A673 (cell line): ENCODE data around the gene S100A7A. TPM values are rescaled to one million over a fixed set of nuclear protein-coding genes. Genes with fewer than 3 reads are reported as not detected.

Experiments used
- Bru-seq: library from RNA; stranded (reverse); fragments of 400-500 nt; gene quantifications from one replicate; lab custom pipeline; 2021; lab: Mats Ljungman, UMichigan
- BruChase-seq, 2 experiments: library from RNA; stranded (reverse); fragments of 400-500 nt; gene quantifications; one replicate each; lab custom pipeline; 2021; lab: Mats Ljungman, UMichigan
- BruUV-seq: library from RNA; stranded (reverse); fragments of 400-500 nt; replicated peaks from 2 replicates; lab custom pipeline; 2021; lab: Mats Ljungman, UMichigan
- CTCF ChIA-PET: fragments of 300-600 bp; sonication (Branson Sonifier 250); formaldehyde crosslinking; loops from one replicate; lab custom pipeline; 2022; ENCODE audit warnings: antibody characterized with exemption; lab: Charles Lee
- POLR2A ChIA-PET: fragments of 300-600 bp; sonication (Branson Sonifier 250); formaldehyde crosslinking; loops from one replicate; lab custom pipeline; 2022; ENCODE audit warnings: antibody characterized with exemption; ENCODE audit not compliant: low non-redundant PET; lab: Charles Lee
- DNase-seq: peaks from one replicate; pipeline ENCODE4 v3.0.0-alpha.2; 2015; ENCODE audit warnings: low spot score
- H3K27ac ChIP-seq: fragments of 200-600 bp; sonication (generic); 2 replicates; pipeline ENCODE4 v1.5.1; 2016; ENCODE audit warnings: mixed run types, low read depth, mild to moderate bottlenecking, mixed read lengths, antibody characterized with exemption, low read length; ENCODE audit not compliant: poor library complexity, severe bottlenecking
- H3K27me3 ChIP-seq: fragments of 200-600 bp; sonication (generic); replicated peaks from 2 replicates; pipeline ENCODE4 v1.6.1; 2017; ENCODE audit warnings: mixed run types, low read depth, mild to moderate bottlenecking, mixed read lengths, antibody characterized with exemption, low read length; ENCODE audit not compliant: insufficient read depth, poor library complexity
- H3K36me3 ChIP-seq: fragments of 200-600 bp; sonication (generic); 2 replicates; pipeline ENCODE4 v1.6.1; 2016; ENCODE audit warnings: mixed run types, mild to moderate bottlenecking, mixed read lengths, antibody characterized with exemption, low read length; ENCODE audit not compliant: insufficient read depth, poor library complexity, severe bottlenecking
- H3K4me1 ChIP-seq: fragments of 200-600 bp; sonication (generic); 2 replicates; pipeline ENCODE4 v1.6.1; 2017; ENCODE audit warnings: mixed run types, mild to moderate bottlenecking, mixed read lengths, antibody characterized with exemption, low read length; ENCODE audit not compliant: insufficient read depth, poor library complexity, severe bottlenecking
- H3K4me3 ChIP-seq: fragments of 200-600 bp; sonication (generic); 2 replicates; pipeline ENCODE4 v1.5.1; 2016; ENCODE audit warnings: low read depth, mixed run types, mild to moderate bottlenecking, mixed read lengths, low read length; ENCODE audit not compliant: poor library complexity, severe bottlenecking
- H3K9me3 ChIP-seq: fragments of 200-600 bp; sonication (generic); 2 replicates; pipeline ENCODE4 v1.6.1; 2016; ENCODE audit warnings: mixed run types, low read depth, mild to moderate bottlenecking, mixed read lengths, antibody characterized with exemption, low read length; ENCODE audit not compliant: poor library complexity, severe bottlenecking
- CTCF ChIP-seq: fragments of 300-800, 200-600 bp; sonication (generic); conservative IDR thresholded peaks from 2 replicates; pipeline ENCODE4 v1.5.1; 2017; ENCODE audit warnings: low read depth, mild to moderate bottlenecking, antibody characterized with exemption, low read length, moderate library complexity, mixed read lengths
- EZH2 ChIP-seq: fragments of 200-600 bp; sonication (generic); IDR thresholded peaks from 2 replicates; pipeline ENCODE4 v1.6.1; 2017; ENCODE audit warnings: borderline replicate concordance, low read depth, mild to moderate bottlenecking, mixed read lengths, antibody characterized with exemption, low read length; ENCODE audit not compliant: poor library complexity, severe bottlenecking
- intact Hi-C: fragments of 100-400 bp; cut with micrococcal nuclease; formaldehyde crosslinking; loops from one replicate; pipeline ENCODE4 v1.10.0; 2022; ENCODE audit not compliant: unreplicated experiment
- long read RNA-seq: library from polyadenylated mRNA; stranded (forward); transcript quantifications from one replicate; pipeline ENCODE4 v2.0.0, GENCODE V29; 2022
- total RNA-seq: library from RNA; stranded (reverse); gene quantifications from 2 replicates; pipeline ENCODE4 v1.2.3, GENCODE V29; 2021

Gene S100A7A
- total RNA-seq: not detected in 2 replicates
- not detected for Bru-seq, nascent RNA
- BruChase-seq, experiment 1, labeled RNA remaining after a 2-hour chase: not detected
- not detected for BruChase-seq, experiment 2, labeled RNA remaining after a 6-hour chase
- long read RNA-seq: 0 reads

GRCh38 chr1:153415850-153416570 lies at the start of gene S100A7A:
TSS of gene S100A7A (plus strand) at chr1:153416520. CDS start at chr1:153418083, 1,563 bp downstream.
- no TSS peak for BruUV-seq
- Histone ChIP-seq H3K4me3 (no peak within 1 kb of the TSS), H3K27ac (no peak within 1 kb of the TSS), H3K4me1 (no peaks in the 10 kb centered on the region), H3K27me3 (peaks cover 14% of the 10 kb centered on the region), H3K9me3 (no peaks in the 10 kb centered on the region), H3K36me3 (no peaks in the 10 kb centered on the region)
- TF ChIP-seq CTCF: no peak
- TF ChIP-seq EZH2: no peak
- POLR2A ChIA-PET: no interaction called here
- CTCF ChIA-PET: interaction anchor here (0.6 kb wide), 1 partner anchor 172 kb away, joined by 5 read pairs; no protein-coding TSS in a partner anchor
- DNase-seq: no peak
- intact Hi-C loops: no loop called here

- H3K27ac ChIP-seq: no peak overlapping the region
- H3K36me3 ChIP-seq: no peaks in the 10 kb centered on the region
- no peaks in the 10 kb centered on the region for H3K9me3 ChIP-seq
- no peak for DNase-seq
- ChIA-PET POLR2A (no interaction called here), CTCF (interaction anchor here (1.1 kb wide), 1 partner anchor 12 kb away, joined by 3 read pairs; no protein-coding TSS in a partner anchor)
- no TSS peak for BruUV-seq
- peaks cover 49% of the 10 kb centered on the region for H3K27me3 ChIP-seq
- H3K4me3 ChIP-seq: no peak overlapping the region
- H3K4me1 ChIP-seq: no peaks in the 10 kb centered on the region
- intact Hi-C loops: no loop called here
- no peak for TF ChIP-seq EZH2
- TF ChIP-seq CTCF: no peak
Measured at GRCh38 chr1:153367090-153367489, 49.2 kb upstream of the S100A7A start.

- DNase-seq: no peak
- intact Hi-C loops: no loop called here
- H3K36me3 ChIP-seq: no peaks in the 10 kb centered on the region
- no peak overlapping the region for H3K4me3 ChIP-seq
- H3K9me3 ChIP-seq: no peaks in the 10 kb centered on the region
- TF ChIP-seq EZH2 (no peak), CTCF (no peak)
- POLR2A ChIA-PET: no interaction called here
- peaks cover 50% of the 10 kb centered on the region for H3K27me3 ChIP-seq
- no TSS peak for BruUV-seq
- no peaks in the 10 kb centered on the region for H3K4me1 ChIP-seq
- H3K27ac ChIP-seq: no peak overlapping the region
- CTCF ChIA-PET: no interaction called here
Measured at GRCh38 chr1:153368495-153368894, 47.8 kb upstream of the S100A7A start.
